ENCODE results near the gene RIT1. TPM values are rescaled to one million over a fixed set of nuclear protein-coding genes. Genes with fewer than 3 reads are reported as not detected.

The RIT1 gene
- total and polyA plus RNA-seq, 2 of the 13 experiments (the other 11 are each of a cell fraction or from before 2014, with no cell fraction given): 12.2 to 32.2 TPM

DNA sequence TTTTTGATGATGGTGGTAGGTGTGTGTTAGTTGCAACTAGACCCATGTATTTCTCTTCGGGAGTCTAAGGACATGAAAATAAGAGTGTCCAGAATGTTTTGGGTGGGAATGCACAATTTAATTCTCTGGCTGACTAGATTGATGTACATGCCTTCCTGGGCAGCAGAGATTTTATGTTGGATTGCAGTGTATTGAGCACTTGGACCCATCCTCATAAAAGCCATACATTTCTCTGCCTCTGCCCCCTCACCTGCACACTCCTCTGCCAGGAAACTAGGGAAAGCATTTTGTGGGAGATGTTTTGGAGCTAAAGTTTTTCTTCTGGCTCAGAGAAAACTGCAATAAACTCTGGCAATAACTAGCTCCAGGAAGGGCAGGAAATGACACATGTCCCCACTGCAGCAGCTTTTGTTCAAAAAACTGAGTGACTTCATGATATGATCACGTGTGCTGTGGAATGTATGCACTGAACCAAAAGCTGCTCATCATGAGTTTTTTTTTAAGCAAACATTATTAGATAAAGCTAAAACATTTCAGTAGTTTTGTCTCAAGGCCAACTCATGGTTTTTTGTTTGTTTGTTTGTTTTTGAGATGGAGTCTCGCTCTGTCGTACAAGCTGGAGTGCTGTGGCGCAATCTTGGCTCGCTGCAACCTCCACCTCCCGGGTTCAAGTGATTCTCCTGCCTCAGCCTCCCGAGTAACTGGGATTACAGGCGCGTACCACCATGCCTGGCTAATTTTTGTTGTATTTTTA, 17.6 kb downstream of the RIT1 start (continued):
- TF ChIP-seq, protein P1, sequence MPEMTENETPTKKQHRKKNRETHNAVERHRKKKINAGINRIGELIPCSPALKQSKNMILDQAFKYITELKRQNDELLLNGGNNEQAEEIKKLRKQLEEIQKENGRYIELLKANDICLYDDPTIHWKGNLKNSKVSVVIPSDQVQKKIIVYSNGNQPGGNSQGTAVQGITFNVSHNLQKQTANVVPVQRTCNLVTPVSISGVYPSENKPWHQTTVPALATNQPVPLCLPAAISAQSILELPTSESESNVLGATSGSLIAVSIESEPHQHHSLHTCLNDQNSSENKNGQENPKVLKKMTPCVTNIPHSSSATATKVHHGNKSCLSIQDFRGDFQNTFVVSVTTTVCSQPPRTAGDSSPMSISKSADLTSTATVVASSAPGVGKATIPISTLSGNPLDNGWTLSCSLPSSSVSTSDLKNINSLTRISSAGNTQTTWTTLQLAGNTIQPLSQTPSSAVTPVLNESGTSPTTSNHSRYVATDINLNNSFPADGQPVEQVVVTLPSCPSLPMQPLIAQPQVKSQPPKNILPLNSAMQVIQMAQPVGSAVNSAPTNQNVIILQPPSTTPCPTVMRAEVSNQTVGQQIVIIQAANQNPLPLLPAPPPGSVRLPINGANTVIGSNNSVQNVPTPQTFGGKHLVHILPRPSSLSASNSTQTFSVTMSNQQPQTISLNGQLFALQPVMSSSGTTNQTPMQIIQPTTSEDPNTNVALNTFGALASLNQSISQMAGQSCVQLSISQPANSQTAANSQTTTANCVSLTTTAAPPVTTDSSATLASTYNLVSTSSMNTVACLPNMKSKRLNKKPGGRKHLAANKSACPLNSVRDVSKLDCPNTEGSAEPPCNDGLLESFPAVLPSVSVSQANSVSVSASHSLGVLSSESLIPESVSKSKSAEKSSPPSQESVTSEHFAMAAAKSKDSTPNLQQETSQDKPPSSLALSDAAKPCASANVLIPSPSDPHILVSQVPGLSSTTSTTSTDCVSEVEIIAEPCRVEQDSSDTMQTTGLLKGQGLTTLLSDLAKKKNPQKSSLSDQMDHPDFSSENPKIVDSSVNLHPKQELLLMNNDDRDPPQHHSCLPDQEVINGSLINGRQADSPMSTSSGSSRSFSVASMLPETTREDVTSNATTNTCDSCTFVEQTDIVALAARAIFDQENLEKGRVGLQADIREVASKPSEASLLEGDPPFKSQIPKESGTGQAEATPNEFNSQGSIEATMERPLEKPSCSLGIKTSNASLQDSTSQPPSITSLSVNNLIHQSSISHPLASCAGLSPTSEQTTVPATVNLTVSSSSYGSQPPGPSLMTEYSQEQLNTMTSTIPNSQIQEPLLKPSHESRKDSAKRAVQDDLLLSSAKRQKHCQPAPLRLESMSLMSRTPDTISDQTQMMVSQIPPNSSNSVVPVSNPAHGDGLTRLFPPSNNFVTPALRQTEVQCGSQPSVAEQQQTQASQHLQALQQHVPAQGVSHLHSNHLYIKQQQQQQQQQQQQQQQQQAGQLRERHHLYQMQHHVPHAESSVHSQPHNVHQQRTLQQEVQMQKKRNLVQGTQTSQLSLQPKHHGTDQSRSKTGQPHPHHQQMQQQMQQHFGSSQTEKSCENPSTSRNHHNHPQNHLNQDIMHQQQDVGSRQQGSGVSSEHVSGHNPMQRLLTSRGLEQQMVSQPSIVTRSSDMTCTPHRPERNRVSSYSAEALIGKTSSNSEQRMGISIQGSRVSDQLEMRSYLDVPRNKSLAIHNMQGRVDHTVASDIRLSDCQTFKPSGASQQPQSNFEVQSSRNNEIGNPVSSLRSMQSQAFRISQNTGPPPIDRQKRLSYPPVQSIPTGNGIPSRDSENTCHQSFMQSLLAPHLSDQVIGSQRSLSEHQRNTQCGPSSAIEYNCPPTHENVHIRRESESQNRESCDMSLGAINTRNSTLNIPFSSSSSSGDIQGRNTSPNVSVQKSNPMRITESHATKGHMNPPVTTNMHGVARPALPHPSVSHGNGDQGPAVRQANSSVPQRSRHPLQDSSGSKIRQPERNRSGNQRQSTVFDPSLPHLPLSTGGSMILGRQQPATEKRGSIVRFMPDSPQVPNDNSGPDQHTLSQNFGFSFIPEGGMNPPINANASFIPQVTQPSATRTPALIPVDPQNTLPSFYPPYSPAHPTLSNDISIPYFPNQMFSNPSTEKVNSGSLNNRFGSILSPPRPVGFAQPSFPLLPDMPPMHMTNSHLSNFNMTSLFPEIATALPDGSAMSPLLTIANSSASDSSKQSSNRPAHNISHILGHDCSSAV (CRISPR knock-in tag; IDR thresholded peaks at IDR 0.05; ENCODE audit: borderline replicate concordance): no peak
- TF ChIP-seq ZNF460 (CRISPR knock-in tag; IDR thresholded peaks at IDR 0.05; ENCODE audit: borderline replicate concordance) (peak; percentile 89), ZNF180 (CRISPR knock-in tag; IDR thresholded peaks at IDR 0.05; ENCODE audit: borderline replicate concordance, low read depth) (no peak), POLR2A (IDR thresholded peaks at IDR 0.05; ENCODE audit: insufficient read depth in 1 of 2, low read depth in 2 of 2, low read length in 2 of 2) (peak in 1 of 2 experiments; percentile 25; a peak in 1 of 4 replicates), DMAP1 (CRISPR knock-in tag; IDR thresholded peaks at IDR 0.05) (0 out of 2 replicates have a peak, but pooled peaks have one; percentile 25), CEBPB (IDR thresholded peaks at IDR 0.05; ENCODE audit: borderline replicate concordance, low read depth, low read length) (peak; percentile 76; the same call in 1 of the 2 replicates), HDAC1 (CRISPR knock-in tag; IDR thresholded peaks at IDR 0.05) (peak; percentile 44; the same call in 1 of the 2 replicates), YEATS4 (CRISPR knock-in tag; IDR thresholded peaks at IDR 0.05; ENCODE audit: borderline replicate concordance) (no peak), CBX1 (IDR thresholded peaks at IDR 0.05; ENCODE audit: low read depth) (no peak), GTF2F1 (IDR thresholded peaks at IDR 0.05; ENCODE audit: low read length) (no peak), CREB1 (IDR thresholded peaks at IDR 0.05) (0 out of 2 replicates have a peak, but pooled peaks have one; percentile 37), CREB1 (CRISPR knock-in tag; IDR thresholded peaks at IDR 0.05) (0 out of 2 replicates have a peak, but pooled peaks have one; percentile 28)
- TF ChIP-seq, protein P2, sequence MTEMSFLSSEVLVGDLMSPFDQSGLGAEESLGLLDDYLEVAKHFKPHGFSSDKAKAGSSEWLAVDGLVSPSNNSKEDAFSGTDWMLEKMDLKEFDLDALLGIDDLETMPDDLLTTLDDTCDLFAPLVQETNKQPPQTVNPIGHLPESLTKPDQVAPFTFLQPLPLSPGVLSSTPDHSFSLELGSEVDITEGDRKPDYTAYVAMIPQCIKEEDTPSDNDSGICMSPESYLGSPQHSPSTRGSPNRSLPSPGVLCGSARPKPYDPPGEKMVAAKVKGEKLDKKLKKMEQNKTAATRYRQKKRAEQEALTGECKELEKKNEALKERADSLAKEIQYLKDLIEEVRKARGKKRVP (CRISPR knock-in tag; IDR thresholded peaks at IDR 0.05): peak in 1 of 2 experiments; percentile 61; a peak in 1 of 4 replicates
- TF ChIP-seq, protein P3, sequence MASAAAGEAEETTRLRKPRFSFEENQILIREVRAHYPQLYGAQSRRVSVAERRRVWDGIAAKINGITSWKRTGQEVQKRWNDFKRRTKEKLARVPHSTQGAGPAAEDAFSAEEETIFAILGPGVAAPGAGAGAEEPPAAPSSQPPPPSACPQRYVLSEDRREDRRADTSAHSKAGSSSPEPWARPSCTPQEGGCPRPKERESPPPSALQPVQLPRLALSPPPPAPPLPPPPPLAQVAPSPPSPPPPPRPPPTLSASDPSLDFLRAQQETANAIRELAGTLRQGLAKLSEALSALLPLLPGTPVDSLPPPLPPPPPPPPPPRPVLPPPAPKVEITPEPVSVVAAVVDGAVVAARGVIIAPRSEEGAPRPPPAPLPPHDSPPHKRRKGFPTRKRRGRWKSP (CRISPR knock-in tag; IDR thresholded peaks at IDR 0.05): peak; percentile 42; the same call in 1 of the 2 replicates
- TF ChIP-seq, protein P4, sequence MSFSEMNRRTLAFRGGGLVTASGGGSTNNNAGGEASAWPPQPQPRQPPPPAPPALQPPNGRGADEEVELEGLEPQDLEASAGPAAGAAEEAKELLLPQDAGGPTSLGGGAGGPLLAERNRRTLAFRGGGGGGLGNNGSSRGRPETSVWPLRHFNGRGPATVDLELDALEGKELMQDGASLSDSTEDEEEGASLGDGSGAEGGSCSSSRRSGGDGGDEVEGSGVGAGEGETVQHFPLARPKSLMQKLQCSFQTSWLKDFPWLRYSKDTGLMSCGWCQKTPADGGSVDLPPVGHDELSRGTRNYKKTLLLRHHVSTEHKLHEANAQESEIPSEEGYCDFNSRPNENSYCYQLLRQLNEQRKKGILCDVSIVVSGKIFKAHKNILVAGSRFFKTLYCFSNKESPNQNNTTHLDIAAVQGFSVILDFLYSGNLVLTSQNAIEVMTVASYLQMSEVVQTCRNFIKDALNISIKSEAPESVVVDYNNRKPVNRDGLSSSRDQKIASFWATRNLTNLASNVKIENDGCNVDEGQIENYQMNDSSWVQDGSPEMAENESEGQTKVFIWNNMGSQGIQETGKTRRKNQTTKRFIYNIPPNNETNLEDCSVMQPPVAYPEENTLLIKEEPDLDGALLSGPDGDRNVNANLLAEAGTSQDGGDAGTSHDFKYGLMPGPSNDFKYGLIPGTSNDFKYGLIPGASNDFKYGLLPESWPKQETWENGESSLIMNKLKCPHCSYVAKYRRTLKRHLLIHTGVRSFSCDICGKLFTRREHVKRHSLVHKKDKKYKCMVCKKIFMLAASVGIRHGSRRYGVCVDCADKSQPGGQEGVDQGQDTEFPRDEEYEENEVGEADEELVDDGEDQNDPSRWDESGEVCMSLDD (CRISPR knock-in tag; IDR thresholded peaks at IDR 0.05; ENCODE audit: borderline replicate concordance): no peak
